ENCODE data around the gene NISCH. TPM values are rescaled to one million over a fixed set of nuclear protein-coding genes. Genes with fewer than 3 reads are reported as not detected.

Gene NISCH
- total and polyA plus RNA-seq, 2 of the 8 experiments (the other 6 are each of a cell fraction or from before 2014, with no cell fraction given), result 71.2 to 71.9 TPM

DNA sequence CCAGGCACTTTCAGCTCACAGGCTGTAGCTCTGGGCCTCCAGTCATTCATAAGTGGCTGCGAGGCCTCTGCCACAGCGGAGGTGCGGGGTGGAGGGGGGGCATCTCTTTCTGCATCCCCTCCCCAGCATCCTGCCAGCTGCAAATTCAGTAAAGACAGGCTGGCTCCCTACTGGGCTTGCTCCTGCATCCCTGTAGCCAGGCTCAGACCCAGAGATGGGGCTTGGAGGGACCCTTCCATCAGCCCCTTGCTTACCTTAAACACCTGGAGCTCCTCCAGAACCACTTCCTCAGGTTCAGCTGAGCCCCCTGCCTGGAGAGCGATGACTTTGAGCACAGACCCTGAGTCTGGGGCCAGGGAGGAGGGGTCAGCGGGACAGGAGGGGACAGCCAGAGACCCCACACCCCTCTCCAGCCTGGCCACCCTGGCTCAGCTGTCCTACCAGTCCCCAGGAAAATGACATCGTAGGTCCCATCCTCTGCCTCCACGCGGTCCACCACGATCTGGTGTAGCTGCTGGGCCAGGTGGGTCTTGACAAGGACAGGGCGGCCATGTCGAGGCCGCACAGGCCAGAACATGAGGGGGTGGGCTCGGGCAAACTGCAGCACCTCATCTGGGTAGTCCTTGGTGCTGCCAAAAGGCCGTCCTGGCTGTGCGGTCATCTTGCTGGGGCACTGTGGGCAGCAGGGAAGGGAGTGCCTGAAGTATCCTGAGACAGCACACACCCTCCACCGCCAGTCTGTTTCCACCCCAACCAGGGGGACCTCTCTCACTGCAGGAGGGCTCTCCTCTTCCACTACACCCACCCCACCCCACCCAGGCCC lies 15.8 kb upstream of the NISCH start (continued):
- TF ChIP-seq, protein P1, sequence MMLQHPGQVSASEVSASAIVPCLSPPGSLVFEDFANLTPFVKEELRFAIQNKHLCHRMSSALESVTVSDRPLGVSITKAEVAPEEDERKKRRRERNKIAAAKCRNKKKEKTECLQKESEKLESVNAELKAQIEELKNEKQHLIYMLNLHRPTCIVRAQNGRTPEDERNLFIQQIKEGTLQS (IDR thresholded peaks at IDR 0.05; ENCODE audit: insufficient read depth, low read depth, low read length), result no peak
- TF ChIP-seq TEAD4 (IDR thresholded peaks at IDR 0.05; ENCODE audit: low read depth, low read length) (no peak), RAD21 (IDR thresholded peaks at IDR 0.05 in 1 of 2, conservative IDR thresholded peaks at IDR 0.05 in 1 of 2; ENCODE audit: low read depth in 2 of 2, low read length in 2 of 2) (no peak), SIN3A (conservative IDR thresholded peaks at IDR 0.05 in 1 of 2, IDR thresholded peaks at IDR 0.05 in 1 of 2; ENCODE audit: low read depth in 1 of 2, low read length in 2 of 2) (no peak), YY1 (IDR thresholded peaks at IDR 0.05; ENCODE audit: low read depth, low read length) (no peak), POLR2A (IDR thresholded peaks at IDR 0.05; ENCODE audit: control extremely low read depth in 1 of 2, low read depth in 2 of 2, low read length in 2 of 2) (no peak), SAP30 (IDR thresholded peaks at IDR 0.05; ENCODE audit: insufficient read depth, insufficient replicate concordance, low read length) (no peak), PHF8 (conservative IDR thresholded peaks at IDR 0.05; ENCODE audit: low read depth, low read length) (no peak), CTBP2 (IDR thresholded peaks at IDR 0.05; ENCODE audit: borderline replicate concordance, insufficient read depth, insufficient read length, low read length) (no peak)
- TF ChIP-seq, protein P2, sequence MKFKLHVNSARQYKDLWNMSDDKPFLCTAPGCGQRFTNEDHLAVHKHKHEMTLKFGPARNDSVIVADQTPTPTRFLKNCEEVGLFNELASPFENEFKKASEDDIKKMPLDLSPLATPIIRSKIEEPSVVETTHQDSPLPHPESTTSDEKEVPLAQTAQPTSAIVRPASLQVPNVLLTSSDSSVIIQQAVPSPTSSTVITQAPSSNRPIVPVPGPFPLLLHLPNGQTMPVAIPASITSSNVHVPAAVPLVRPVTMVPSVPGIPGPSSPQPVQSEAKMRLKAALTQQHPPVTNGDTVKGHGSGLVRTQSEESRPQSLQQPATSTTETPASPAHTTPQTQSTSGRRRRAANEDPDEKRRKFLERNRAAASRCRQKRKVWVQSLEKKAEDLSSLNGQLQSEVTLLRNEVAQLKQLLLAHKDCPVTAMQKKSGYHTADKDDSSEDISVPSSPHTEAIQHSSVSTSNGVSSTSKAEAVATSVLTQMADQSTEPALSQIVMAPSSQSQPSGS (IDR thresholded peaks at IDR 0.05; ENCODE audit: low read length), result no peak

Data from H1 (cell line).